Measurements from ENCODE around the gene P2RY2.

DNA sequence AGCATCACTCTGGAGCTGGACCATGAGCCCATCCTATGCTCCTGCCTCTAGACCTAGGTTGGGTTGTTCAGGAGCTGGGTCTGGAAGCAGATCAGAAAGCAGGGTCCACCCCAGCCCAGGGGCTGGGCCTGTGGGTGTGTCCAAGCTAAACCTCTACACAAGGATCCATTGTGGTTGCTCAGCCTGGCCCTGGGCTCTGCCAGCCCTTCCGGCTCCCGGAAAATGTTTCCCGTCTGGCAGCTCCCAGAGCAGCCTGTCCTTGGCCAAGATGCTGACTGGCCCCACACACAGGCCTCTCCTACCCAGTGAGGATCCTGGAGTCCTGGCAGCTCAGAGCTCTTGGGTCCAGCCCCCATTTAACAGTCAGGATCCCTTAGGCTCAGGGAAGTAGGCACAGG, 40.7 kb upstream of the P2RY2 start:
- TF ChIP-seq POLR2A (IDR thresholded peaks at IDR 0.05; ENCODE audit: low read length), result no peak
- TF ChIP-seq GATA1 (IDR thresholded peaks at IDR 0.05; ENCODE audit: low read depth, low read length), result no peak

Measured in erythroblast (primary cell).